ENCODE data around the gene TGFBRAP1. TPM values are rescaled to one million over a fixed set of nuclear protein-coding genes. Genes with fewer than 3 reads are reported as not detected.
A peak's percentile ranks its signal among the peaks of the same experiment; 100 is the strongest.

Gene TGFBRAP1
- total RNA-seq, 6 donors from 2014 or later: 18.6 to 25.7 (median 20.8) TPM

DNA sequence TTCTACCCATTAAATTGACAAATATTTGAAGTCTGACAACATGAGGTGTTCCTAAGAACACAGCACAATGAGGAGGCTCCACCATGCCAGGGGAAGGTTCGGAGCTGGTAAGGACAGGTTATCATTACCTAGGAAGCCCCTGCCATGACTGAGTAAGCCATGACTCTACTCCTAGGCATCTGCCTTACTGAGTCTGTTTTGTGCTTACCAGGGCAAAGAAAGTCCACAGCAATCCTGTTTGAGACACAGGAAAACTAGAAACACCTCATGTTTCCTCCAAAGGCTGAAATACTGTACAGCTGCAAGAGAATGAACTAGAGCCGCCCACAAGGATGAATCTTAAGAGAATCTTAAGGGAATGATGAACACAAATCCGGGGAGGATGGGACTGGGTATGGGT, 11.6 kb downstream of the TGFBRAP1 start:
- Histone ChIP-seq H3K4me3 (no peak overlapping the region), H3K9me3 (no peaks in the 10 kb centered on the region), H3K27me3 (no peaks in the 10 kb centered on the region), H3K4me1 (peaks cover 0 to 14% (median 4%) of the 10 kb centered on the region in 4 donors), H3K27ac (no peak overlapping the region), H3K36me3 (no peaks in the 10 kb centered on the region)
- TF ChIP-seq EP300 (IDR thresholded peaks at IDR 0.05) (no peak), POLR2AphosphoS5 (IDR thresholded peaks at IDR 0.05) (no peak), POLR2A (IDR thresholded peaks at IDR 0.05) (no peak)
- TF ChIP-seq, protein P1, sequence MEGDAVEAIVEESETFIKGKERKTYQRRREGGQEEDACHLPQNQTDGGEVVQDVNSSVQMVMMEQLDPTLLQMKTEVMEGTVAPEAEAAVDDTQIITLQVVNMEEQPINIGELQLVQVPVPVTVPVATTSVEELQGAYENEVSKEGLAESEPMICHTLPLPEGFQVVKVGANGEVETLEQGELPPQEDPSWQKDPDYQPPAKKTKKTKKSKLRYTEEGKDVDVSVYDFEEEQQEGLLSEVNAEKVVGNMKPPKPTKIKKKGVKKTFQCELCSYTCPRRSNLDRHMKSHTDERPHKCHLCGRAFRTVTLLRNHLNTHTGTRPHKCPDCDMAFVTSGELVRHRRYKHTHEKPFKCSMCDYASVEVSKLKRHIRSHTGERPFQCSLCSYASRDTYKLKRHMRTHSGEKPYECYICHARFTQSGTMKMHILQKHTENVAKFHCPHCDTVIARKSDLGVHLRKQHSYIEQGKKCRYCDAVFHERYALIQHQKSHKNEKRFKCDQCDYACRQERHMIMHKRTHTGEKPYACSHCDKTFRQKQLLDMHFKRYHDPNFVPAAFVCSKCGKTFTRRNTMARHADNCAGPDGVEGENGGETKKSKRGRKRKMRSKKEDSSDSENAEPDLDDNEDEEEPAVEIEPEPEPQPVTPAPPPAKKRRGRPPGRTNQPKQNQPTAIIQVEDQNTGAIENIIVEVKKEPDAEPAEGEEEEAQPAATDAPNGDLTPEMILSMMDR (IDR thresholded peaks at IDR 0.05): no peak
- DNase-seq: no peak
- no peak for ATAC-seq (ENCODE audit: low FRiP score in 2 of 2)
- 91% methylated on average over 3 of the region's 3 CpGs for WGBS, 2 donors

DNA sequence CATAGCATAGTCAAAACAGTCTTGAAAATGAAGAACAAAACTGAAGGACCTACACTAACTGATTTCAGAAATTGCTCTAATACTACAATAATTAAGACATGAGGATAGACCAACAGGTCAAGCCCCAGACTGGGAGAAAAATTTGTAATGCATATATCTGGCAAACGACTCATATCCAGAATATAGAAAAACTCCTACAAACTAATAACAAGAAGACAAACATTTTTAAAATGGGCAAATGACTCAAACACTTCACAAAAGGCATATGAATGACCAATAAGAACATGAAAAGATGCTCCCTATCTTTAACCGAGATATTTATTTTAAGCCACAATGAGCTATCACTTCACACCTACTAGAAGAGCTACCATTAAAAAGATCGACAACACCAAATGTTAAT, 14.2 kb downstream of the TGFBRAP1 start:
- TF ChIP-seq EP300 (IDR thresholded peaks at IDR 0.05) (no peak), POLR2A (IDR thresholded peaks at IDR 0.05) (no peak), POLR2AphosphoS5 (IDR thresholded peaks at IDR 0.05) (no peak)
- TF ChIP-seq, protein P1 (IDR thresholded peaks at IDR 0.05): no peak
- H3K9me3 ChIP-seq: no peaks in the 10 kb centered on the region
- no peaks in the 10 kb centered on the region for H3K36me3 ChIP-seq
- DNase-seq (no peak), ATAC-seq (ENCODE audit: low FRiP score in 2 of 2) (no peak)
- no peak overlapping the region for H3K4me3 ChIP-seq
- H3K4me1 ChIP-seq: peaks cover 0 to 8% (median 1%) of the 10 kb centered on the region in 4 donors
- no peaks in the 10 kb centered on the region for H3K27me3 ChIP-seq
- no peak overlapping the region for H3K27ac ChIP-seq
- WGBS, 2 donors: 87 to 90% methylated on average over 3 of the region's 3 CpGs

DNA sequence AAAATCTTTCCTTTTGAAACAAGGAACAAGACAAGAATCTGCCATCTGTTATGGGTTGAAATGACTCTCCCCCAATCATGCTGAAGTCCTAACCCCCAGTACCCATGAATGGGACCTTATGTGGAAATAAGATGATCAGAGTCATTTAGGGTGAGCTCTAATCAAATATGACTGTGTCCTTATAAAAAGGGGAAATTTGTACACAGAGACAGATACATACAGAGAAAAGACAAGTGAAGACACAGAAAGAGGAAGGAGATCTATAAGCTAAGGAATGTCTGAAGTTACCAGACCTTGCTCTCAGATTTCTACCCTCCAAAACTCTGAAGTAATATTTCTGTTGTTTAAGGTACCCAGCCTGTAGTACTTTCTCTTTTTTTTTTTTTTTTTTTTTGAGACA, 15.7 kb downstream of the TGFBRAP1 start:
- TF ChIP-seq, protein P1 (IDR thresholded peaks at IDR 0.05): no peak
- TF ChIP-seq POLR2AphosphoS5 (IDR thresholded peaks at IDR 0.05) (no peak), EP300 (IDR thresholded peaks at IDR 0.05) (no peak), POLR2A (IDR thresholded peaks at IDR 0.05) (no peak)
- H3K36me3 ChIP-seq: peaks cover 0 to 1% (median 0%) of the 10 kb centered on the region in 4 donors
- H3K4me1 ChIP-seq: peaks cover 0 to 10% (median 5%) of the 10 kb centered on the region in 4 donors
- H3K27me3 ChIP-seq: no peaks in the 10 kb centered on the region
- ATAC-seq (ENCODE audit: low FRiP score in 2 of 2): peak in 1 of 2 donors; percentile 19
- no peak overlapping the region for H3K4me3 ChIP-seq
- H3K9me3 ChIP-seq: no peaks in the 10 kb centered on the region
- no peak for DNase-seq
- H3K27ac ChIP-seq: no peak overlapping the region

DNA sequence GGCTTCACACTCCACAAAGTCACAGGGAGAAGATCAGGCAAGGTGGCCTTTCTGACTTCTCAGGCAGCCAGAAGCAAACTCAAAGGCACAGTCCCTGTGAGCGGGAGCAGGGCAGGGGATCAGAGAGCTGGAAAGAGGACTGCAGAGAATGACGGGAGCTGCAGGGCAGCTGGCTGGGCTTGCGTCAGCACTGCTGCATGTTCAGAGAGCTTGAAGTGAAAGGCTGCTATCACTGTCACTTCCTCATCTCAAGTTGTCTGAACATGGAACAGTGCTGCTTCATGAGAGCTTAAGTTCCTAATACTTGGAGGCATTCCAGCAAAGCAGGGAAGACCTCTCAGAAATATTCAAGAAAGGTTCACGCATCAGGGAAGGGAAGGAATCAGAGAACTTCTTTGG, 20.4 kb downstream of the TGFBRAP1 start:
- H3K27me3 ChIP-seq: no peaks in the 10 kb centered on the region
- H3K27ac ChIP-seq: no peak overlapping the region
- H3K9me3 ChIP-seq: no peaks in the 10 kb centered on the region
- DNase-seq (peak in 1 of 2 donors; percentile 29), ATAC-seq (ENCODE audit: low FRiP score in 2 of 2) (peak; percentile 59 to 78)
- H3K4me1 ChIP-seq: peaks cover 0 to 13% (median 5%) of the 10 kb centered on the region in 4 donors
- TF ChIP-seq EP300 (IDR thresholded peaks at IDR 0.05) (no peak), POLR2AphosphoS5 (IDR thresholded peaks at IDR 0.05) (no peak)
- TF ChIP-seq, protein P1 (IDR thresholded peaks at IDR 0.05): no peak
- peaks cover 0 to 27% (median 19%) of the 10 kb centered on the region in 4 donors for H3K36me3 ChIP-seq
- WGBS, 2 donors: 53 to 54% methylated on average over 4 of the region's 4 CpGs
- no peak overlapping the region for H3K4me3 ChIP-seq

DNA sequence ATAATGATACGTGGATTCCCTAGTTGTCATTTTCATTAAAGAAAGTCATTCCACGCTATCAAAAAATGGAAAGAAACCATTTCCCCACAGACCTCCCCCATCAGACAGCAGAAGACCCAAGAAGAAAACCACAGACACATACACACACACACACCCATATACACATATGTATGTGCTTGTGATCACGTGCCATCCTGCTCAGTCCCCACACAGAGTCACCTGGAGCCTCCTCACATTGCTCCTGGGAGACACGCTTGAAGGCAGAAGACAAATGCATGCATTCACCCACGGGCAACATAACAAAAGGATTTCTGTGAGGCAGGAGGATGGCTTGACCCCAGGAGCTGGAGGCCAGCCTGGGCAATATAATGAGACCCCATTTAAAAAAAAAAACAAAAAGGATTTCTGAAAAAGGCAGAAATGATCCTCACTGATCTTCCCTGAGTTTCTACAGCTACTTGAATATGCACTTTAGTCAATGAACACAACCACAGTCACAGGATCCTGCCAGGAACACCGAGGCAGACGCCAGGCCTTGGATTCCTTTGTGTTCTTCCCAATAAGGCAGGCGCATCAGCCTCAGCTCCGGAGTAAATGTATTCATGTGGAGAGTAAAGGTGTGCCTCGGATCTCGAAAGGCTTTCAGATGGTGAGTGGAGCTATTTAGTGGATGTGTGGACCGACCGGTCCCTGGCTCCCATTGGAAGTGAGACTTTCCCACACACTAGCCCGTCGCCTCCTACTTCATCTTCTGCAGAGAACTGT, 21.0 kb downstream of the TGFBRAP1 start:
- no peaks in the 10 kb centered on the region for H3K27me3 ChIP-seq
- DNase-seq (no peak), ATAC-seq (ENCODE audit: low FRiP score in 2 of 2) (peak in 1 of 2 donors; percentile 19)
- TF ChIP-seq EP300 (IDR thresholded peaks at IDR 0.05) (no peak), POLR2AphosphoS5 (IDR thresholded peaks at IDR 0.05) (no peak), POLR2A (IDR thresholded peaks at IDR 0.05) (no peak)
- TF ChIP-seq, protein P1 (IDR thresholded peaks at IDR 0.05): no peak
- peaks cover 0 to 10% (median 4%) of the 10 kb centered on the region in 4 donors for H3K4me1 ChIP-seq
- no peak overlapping the region for H3K27ac ChIP-seq
- H3K9me3 ChIP-seq: no peaks in the 10 kb centered on the region
- WGBS, 2 donors: 89 to 91% methylated on average over 13 to 15 of the region's 15 CpGs
- no peak overlapping the region for H3K4me3 ChIP-seq
- H3K36me3 ChIP-seq: peaks cover 0 to 27% (median 19%) of the 10 kb centered on the region in 4 donors
